GF-D8 (cell line): ENCODE data around the gene GJA8.
"Not testable (repeated sequence)": the region's sequence is repeated elsewhere in the genome, so short reads cannot be mapped to it uniquely, and the experiment has no call there.

Source experiments
- DNase-seq: peaks from one replicate; lab custom pipeline; 2025; lab: John Stamatoyannopoulos, UW

GJA8 gene

GRCh38 chr1:147902253-147902845 lies at the start of gene GJA8:
Gene GJA8 (plus strand): TSS chr1:147902795. CDS start chr1:147907956, 5,161 bp downstream.
- no peak for DNase-seq

GRCh38 chr1:147853391-147853790 lies 49.2 kb upstream of the GJA8 start:
- no peak for DNase-seq

- not testable (repeated sequence) for DNase-seq
These were observed 47.6 kb upstream of the GJA8 start for GRCh38 chr1:147854989-147855388.

GRCh38 chr1:147855996-147856395 lies 46.6 kb upstream of the GJA8 start:
- not testable (repeated sequence) for DNase-seq

GRCh38 chr1:147867204-147867603 lies 35.4 kb upstream of the GJA8 start:
- not testable (repeated sequence) for DNase-seq

GRCh38 chr1:147878022-147878421 lies 24.6 kb upstream of the GJA8 start:
- DNase-seq, result no peak

- DNase-seq, result no peak
These were observed 22.7 kb upstream of the GJA8 start for GRCh38 chr1:147879911-147880310.

- no peak for DNase-seq
These were observed 20.1 kb upstream of the GJA8 start for GRCh38 chr1:147882535-147882934.

GRCh38 chr1:147890177-147890790 lies 12.3 kb upstream of the GJA8 start:
- DNase-seq, result no peak

GRCh38 chr1:147891088-147891487 lies 11.5 kb upstream of the GJA8 start:
- DNase-seq, result no peak

GRCh38 chr1:147892216-147892615 lies 10.4 kb upstream of the GJA8 start:
- no peak for DNase-seq

GRCh38 chr1:147892731-147893214 lies 9.8 kb upstream of the GJA8 start:
- DNase-seq, result no peak

- DNase-seq, result no peak
These were observed 7.5 kb upstream of the GJA8 start for GRCh38 chr1:147895123-147895522.

GRCh38 chr1:147897029-147897752 lies 5.4 kb upstream of the GJA8 start:
- DNase-seq, result no peak

GRCh38 chr1:147897789-147898188 lies 4.8 kb upstream of the GJA8 start:
- DNase-seq, result no peak

GRCh38 chr1:147904726-147905125 lies 2.1 kb downstream of the GJA8 start:
- DNase-seq, result no peak

- no peak for DNase-seq
These were observed 5.4 kb downstream of the GJA8 start for GRCh38 chr1:147907786-147908509.

- no peak for DNase-seq
These were observed 10.0 kb downstream of the GJA8 start for GRCh38 chr1:147912553-147912952.

- DNase-seq, result no peak
These were observed 10.9 kb downstream of the GJA8 start for GRCh38 chr1:147913362-147913942.

GRCh38 chr1:147919896-147920295 lies 17.3 kb downstream of the GJA8 start:
- DNase-seq, result no peak

- DNase-seq, result no peak
These were observed 22.2 kb downstream of the GJA8 start for GRCh38 chr1:147924813-147925212.

- DNase-seq, result not testable (repeated sequence)
These were observed 24.6 kb downstream of the GJA8 start for GRCh38 chr1:147927215-147927614.
